ENCODE measurements around the gene LARGE1. TPM values are rescaled to one million over a fixed set of nuclear protein-coding genes. Genes with fewer than 3 reads are reported as not detected.

The LARGE1 gene
- polyA plus RNA-seq, 3 donors: 0.05 to 0.13 TPM; not detected in 1

DNA sequence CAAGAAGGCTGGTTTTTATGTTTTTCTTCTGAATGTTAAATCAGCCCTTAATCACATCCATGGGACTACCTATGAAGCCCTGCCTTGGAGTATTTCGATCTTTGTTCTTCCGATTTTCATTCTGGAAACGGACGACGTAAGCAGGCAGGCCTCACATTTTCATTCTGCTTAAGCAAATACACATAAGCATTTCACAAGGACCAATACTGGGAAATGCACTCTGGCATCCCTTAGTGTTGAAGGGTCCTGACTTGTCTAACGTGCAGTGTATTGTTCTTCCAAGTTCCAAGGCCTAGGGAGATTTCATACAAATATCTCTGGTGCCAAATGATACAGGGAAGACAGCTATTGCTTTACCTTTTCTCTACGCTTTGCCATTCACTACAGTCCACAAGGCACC is 143.8 kb downstream of the LARGE1 start:
- no peak for DNase-seq
- 96% methylated on average over 3 of the region's 7 CpGs for WGBS (ENCODE audit: insufficient coverage)
- intact Hi-C loops (cut with micrococcal nuclease): no loop called here
- no peaks in the 10 kb centered on the region for H3K36me3 ChIP-seq (replicated peaks in 1 of 2; ENCODE audit: control insufficient read depth in 1 of 2, insufficient read depth in 2 of 2, low read length in 2 of 2)
- no peaks in the 10 kb centered on the region for H3K4me1 Mint-ChIP-seq
- no peak overlapping the region for H3K4me3 ChIP-seq (replicated peaks in 1 of 3; ENCODE audit: low read depth in 2 of 3, low read length in 3 of 3)
- H3K27me3 ChIP-seq (ENCODE audit: control insufficient read depth in 2 of 2, insufficient read depth in 2 of 2, low read length in 2 of 2): no peaks in the 10 kb centered on the region
- H4K20me1 ChIP-seq (ENCODE audit: insufficient read depth, low read length): no peaks in the 10 kb centered on the region
- H3K4me1 ChIP-seq (ENCODE audit: control insufficient read depth in 1 of 2, insufficient read depth in 2 of 2, low read length in 2 of 2): no peaks in the 10 kb centered on the region
- peaks cover 0 to 2% (median 0%) of the 10 kb centered on the region in 3 donors for H3K27me3 Mint-ChIP-seq (ENCODE audit: low read depth in 3 of 3)
- H3K4me3 Mint-ChIP-seq: no peak overlapping the region
- no peaks in the 10 kb centered on the region for H3K79me2 ChIP-seq (ENCODE audit: insufficient read depth, low read length)
- H2AFZ ChIP-seq (ENCODE audit: insufficient read depth, low read depth, low read length, poor library complexity, severe bottlenecking): no peak overlapping the region
- no peaks in the 10 kb centered on the region for H3K36me3 Mint-ChIP-seq
- no peak overlapping the region for H3K27ac Mint-ChIP-seq
- H3K9me3 ChIP-seq (replicated peaks in 1 of 2; ENCODE audit: control insufficient read depth in 1 of 2, insufficient read depth in 1 of 2, low read length in 2 of 2): peaks cover 47 to 50% of the 10 kb centered on the region in 2 donors
- H3K9ac ChIP-seq (ENCODE audit: insufficient read depth, low read length, poor library complexity, severe bottlenecking): no peak overlapping the region
- TF ChIP-seq, protein P1, sequence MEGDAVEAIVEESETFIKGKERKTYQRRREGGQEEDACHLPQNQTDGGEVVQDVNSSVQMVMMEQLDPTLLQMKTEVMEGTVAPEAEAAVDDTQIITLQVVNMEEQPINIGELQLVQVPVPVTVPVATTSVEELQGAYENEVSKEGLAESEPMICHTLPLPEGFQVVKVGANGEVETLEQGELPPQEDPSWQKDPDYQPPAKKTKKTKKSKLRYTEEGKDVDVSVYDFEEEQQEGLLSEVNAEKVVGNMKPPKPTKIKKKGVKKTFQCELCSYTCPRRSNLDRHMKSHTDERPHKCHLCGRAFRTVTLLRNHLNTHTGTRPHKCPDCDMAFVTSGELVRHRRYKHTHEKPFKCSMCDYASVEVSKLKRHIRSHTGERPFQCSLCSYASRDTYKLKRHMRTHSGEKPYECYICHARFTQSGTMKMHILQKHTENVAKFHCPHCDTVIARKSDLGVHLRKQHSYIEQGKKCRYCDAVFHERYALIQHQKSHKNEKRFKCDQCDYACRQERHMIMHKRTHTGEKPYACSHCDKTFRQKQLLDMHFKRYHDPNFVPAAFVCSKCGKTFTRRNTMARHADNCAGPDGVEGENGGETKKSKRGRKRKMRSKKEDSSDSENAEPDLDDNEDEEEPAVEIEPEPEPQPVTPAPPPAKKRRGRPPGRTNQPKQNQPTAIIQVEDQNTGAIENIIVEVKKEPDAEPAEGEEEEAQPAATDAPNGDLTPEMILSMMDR (IDR thresholded peaks at IDR 0.05): no peak
- H3K4me2 ChIP-seq (replicated peaks; ENCODE audit: extremely low read depth, low read length, poor library complexity, severe bottlenecking): no peak overlapping the region
- peaks cover 2 to 42% (median 25%) of the 10 kb centered on the region in 7 donors for H3K9me3 Mint-ChIP-seq
- H3K27ac ChIP-seq (ENCODE audit: low read depth in 1 of 2, low read length in 2 of 2): no peak overlapping the region

DNA sequence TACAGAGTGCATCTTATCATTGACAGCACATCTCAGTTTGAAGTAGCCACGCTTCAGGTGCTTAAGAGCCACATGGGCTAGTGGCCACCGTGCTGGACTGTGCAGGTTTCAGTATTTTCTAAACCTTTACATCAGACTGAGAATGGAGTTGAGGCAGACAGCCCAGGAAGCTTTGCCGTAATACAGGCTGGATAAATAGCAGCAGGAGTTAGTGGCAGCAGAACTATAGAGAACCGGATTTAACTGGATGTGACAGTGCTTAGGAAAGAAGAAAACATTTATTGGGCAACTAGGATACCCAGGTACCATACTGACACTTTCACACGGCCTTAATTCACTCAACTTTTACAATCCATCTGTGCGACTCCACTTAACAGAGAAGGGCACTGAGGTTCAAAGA is 145.5 kb downstream of the LARGE1 start:
- Histone ChIP-seq H3K79me2 (ENCODE audit: insufficient read depth, low read length) (no peaks in the 10 kb centered on the region), H3K4me2 (replicated peaks; ENCODE audit: extremely low read depth, low read length, poor library complexity, severe bottlenecking) (no peak overlapping the region), H3K9ac (ENCODE audit: insufficient read depth, low read length, poor library complexity, severe bottlenecking) (no peak overlapping the region), H2AFZ (ENCODE audit: insufficient read depth, low read depth, low read length, poor library complexity, severe bottlenecking) (no peak overlapping the region), H3K27me3 (ENCODE audit: control insufficient read depth in 2 of 2, insufficient read depth in 2 of 2, low read length in 2 of 2) (no peaks in the 10 kb centered on the region), H4K20me1 (ENCODE audit: insufficient read depth, low read length) (no peaks in the 10 kb centered on the region), H3K4me3 (replicated peaks in 1 of 3; ENCODE audit: low read depth in 2 of 3, low read length in 3 of 3) (no peak overlapping the region), H3K27ac (ENCODE audit: low read depth in 1 of 2, low read length in 2 of 2) (no peak overlapping the region), H3K9me3 (replicated peaks in 1 of 2; ENCODE audit: control insufficient read depth in 1 of 2, insufficient read depth in 1 of 2, low read length in 2 of 2) (peaks cover 41 to 45% of the 10 kb centered on the region in 2 donors), H3K4me1 (ENCODE audit: control insufficient read depth in 1 of 2, insufficient read depth in 2 of 2, low read length in 2 of 2) (no peaks in the 10 kb centered on the region), H3K36me3 (replicated peaks in 1 of 2; ENCODE audit: control insufficient read depth in 1 of 2, insufficient read depth in 2 of 2, low read length in 2 of 2) (no peaks in the 10 kb centered on the region)
- intact Hi-C loops (cut with micrococcal nuclease): no loop called here
- Mint-ChIP-seq H3K4me1 (no peaks in the 10 kb centered on the region), H3K27ac (peak overlapping the region in 1 of 7 donors; percentile 30), H3K9me3 (peaks cover 2 to 31% (median 17%) of the 10 kb centered on the region in 7 donors), H3K4me3 (no peak overlapping the region), H3K27me3 (ENCODE audit: low read depth in 3 of 3) (peaks cover 0 to 2% (median 0%) of the 10 kb centered on the region in 3 donors), H3K36me3 (no peaks in the 10 kb centered on the region)
- TF ChIP-seq, protein P1 (IDR thresholded peaks at IDR 0.05): no peak
- 72% methylated on average over 2 of the region's 6 CpGs for WGBS (ENCODE audit: insufficient coverage)
- DNase-seq: no peak
